ENCODE data around the gene HSPH1. TPM values are rescaled to one million over a fixed set of nuclear protein-coding genes. Genes with fewer than 3 reads are reported as not detected.

Gene HSPH1
- total and polyA plus RNA-seq, 2 of the 8 experiments (the other 6 are each of a cell fraction or from before 2014, with no cell fraction given), result 14.2 to 145 TPM

- no peak overlapping the region for H2BK120ac ChIP-seq (replicated peaks; ENCODE audit: low read depth, low read length)
- no peak overlapping the region for H3K23ac ChIP-seq (ENCODE audit: insufficient read length)
- H2BK20ac ChIP-seq (ENCODE audit: low read length), result no peak overlapping the region
- no peaks in the 10 kb centered on the region for H3K9me3 ChIP-seq (ENCODE audit: insufficient read depth in 2 of 2, low read depth in 1 of 2, low read length in 1 of 2)
- H4K8ac ChIP-seq (ENCODE audit: extremely low read depth, insufficient read depth, low read length), result no peak overlapping the region
- peaks cover 0 to 2% (median 0%) of the 10 kb centered on the region in 4 experiments; a peak in 1 of 7 replicates for H3K4me1 ChIP-seq (replicated peaks in 1 of 4; ENCODE audit: control insufficient read depth in 3 of 4, insufficient read depth in 4 of 4, low read length in 3 of 4)
- no peaks in the 10 kb centered on the region for H3K27me3 ChIP-seq (replicated peaks in 1 of 4; ENCODE audit: control insufficient read depth in 3 of 4, extremely low read depth in 1 of 4, insufficient read depth in 3 of 4, low read length in 3 of 4)
- no peaks in the 10 kb centered on the region for H4K20me1 ChIP-seq (replicated peaks in 1 of 2; ENCODE audit: control insufficient read depth in 1 of 2, insufficient read depth in 2 of 2, low read length in 2 of 2)
- no peak overlapping the region for H2BK12ac ChIP-seq (ENCODE audit: low read depth, low read length)
- no peaks in the 10 kb centered on the region for H3K79me2 ChIP-seq (ENCODE audit: control insufficient read depth in 1 of 2, insufficient read depth in 2 of 2, low read length in 2 of 2)
- H2AFZ ChIP-seq (ENCODE audit: low read length), result no peak overlapping the region
- FAIRE-seq (no peak), DNase-seq (ENCODE audit: low read depth in 1 of 2, low spot score in 2 of 2) (no peak)
- H3K79me1 ChIP-seq (ENCODE audit: low read depth, low read length), result no peaks in the 10 kb centered on the region
- H3K4me3 ChIP-seq (ENCODE audit: extremely low read depth in 1 of 4, insufficient read depth in 2 of 4, low read depth in 3 of 4, low read length in 4 of 4), result no peak overlapping the region
- no peak overlapping the region for H2BK5ac ChIP-seq (ENCODE audit: low read depth, low read length)
- no peak overlapping the region for H3K4me2 ChIP-seq (ENCODE audit: insufficient read depth in 1 of 2, low read depth in 2 of 2, low read length in 2 of 2)
- H2AK5ac ChIP-seq (ENCODE audit: low read depth, low read length), result no peak overlapping the region
- H3K27ac ChIP-seq (ENCODE audit: low read depth, low read length), result no peak overlapping the region
- no peak overlapping the region for H3K9ac ChIP-seq (replicated peaks in 1 of 4; ENCODE audit: extremely low read depth in 1 of 4, low read depth in 3 of 4, low read length in 3 of 4)
- H4K5ac ChIP-seq (ENCODE audit: insufficient read length, low read depth, low read length), result no peak overlapping the region
- H3K18ac ChIP-seq (ENCODE audit: extremely low read depth, low read length), result no peak overlapping the region
- H2BK15ac ChIP-seq (ENCODE audit: low read length), result no peak overlapping the region
- ChIA-PET CTCF (ENCODE audit: partially characterized antibody) (no interaction called here), POLR2A (ENCODE audit: partially characterized antibody) (no interaction called here)
- no peaks in the 10 kb centered on the region for H3K36me3 ChIP-seq (ENCODE audit: control insufficient read depth in 2 of 4, insufficient read depth in 4 of 4, low read length in 3 of 4)
- H3K14ac ChIP-seq (ENCODE audit: insufficient read length), result no peak overlapping the region
- no peak overlapping the region for H4K91ac ChIP-seq (replicated peaks; ENCODE audit: insufficient read length, low read length)
- TF ChIP-seq EZH2 (IDR thresholded peaks at IDR 0.05; ENCODE audit: low read depth, low read length, severe bottlenecking) (no peak), GTF2F1 (IDR thresholded peaks at IDR 0.05; ENCODE audit: borderline replicate concordance, low read depth, low read length) (no peak), MAFK (IDR thresholded peaks at IDR 0.05; ENCODE audit: low read depth, low read length) (no peak), CHD2 (IDR thresholded peaks at IDR 0.05; ENCODE audit: low read length) (no peak), BACH1 (IDR thresholded peaks at IDR 0.05; ENCODE audit: low read length) (no peak), ATF2 (IDR thresholded peaks at IDR 0.05; ENCODE audit: low read length) (no peak), NANOG (IDR thresholded peaks at IDR 0.05; ENCODE audit: insufficient read depth, low read depth, low read length, poor library complexity, severe bottlenecking) (no peak), EP300 (IDR thresholded peaks at IDR 0.05; ENCODE audit: borderline replicate concordance in 1 of 2, low read depth in 2 of 2, low read length in 2 of 2) (no peak), TBP (IDR thresholded peaks at IDR 0.05; ENCODE audit: low read depth, low read length) (no peak), ATF3 (IDR thresholded peaks at IDR 0.05; ENCODE audit: insufficient read depth, low read depth, low read length) (no peak), POLR2A (IDR thresholded peaks at IDR 0.05; ENCODE audit: control extremely low read depth in 1 of 2, low read depth in 2 of 2, low read length in 2 of 2) (no peak)
- no peak overlapping the region for H3K56ac ChIP-seq (replicated peaks; ENCODE audit: insufficient read length, low read depth, low read length)
- H3K4ac ChIP-seq (replicated peaks; ENCODE audit: insufficient read length, low read depth, low read length), result no peak overlapping the region
- no peaks in the 10 kb centered on the region; the same call in none of the 2 replicates for H3K23me2 ChIP-seq (ENCODE audit: low read depth, low read length)
These were observed 5.8 kb upstream of the HSPH1 start for GRCh38 chr13:31167490-31167889.

Measured in H1 (cell line).